Kidney (tissue), 14 donors: Measurements from ENCODE around the gene CLTCL1. TPM values are rescaled to one million over a fixed set of nuclear protein-coding genes. Genes with fewer than 3 reads are reported as not detected.

ENCODE experiments used
- DNase-seq, 5 donors: peaks; one replicate each; pipeline ENCODE4 v3.0.0-alpha.2; 2013 to 2020
- FAIRE-seq: peaks from 2 replicates; lab custom pipeline; 2012; peaks lifted over from hg19 to GRCh38; lab: Jason Lieb, UNC
- H3K27ac ChIP-seq, 2 donors: one replicate each; pipeline ENCODE4 v1.7.0; 2013; ENCODE audit warnings: low read depth in 2 of 2, low read length in 2 of 2, inconsistent platforms in 1 of 2
- H3K27me3 ChIP-seq: one replicate; pipeline ENCODE4 v1.7.1; 2013; ENCODE audit warnings: low read length, inconsistent platforms; ENCODE audit not compliant: control insufficient read depth, insufficient read depth
- H3K36me3 ChIP-seq, 3 donors: one replicate each; pipeline versions ENCODE4 v1.7.0 to v1.7.1; 2013; ENCODE audit warnings: low read length in 3 of 3, control low read depth in 1 of 3, inconsistent platforms in 1 of 3; ENCODE audit not compliant: insufficient read depth in 3 of 3, control insufficient read depth in 2 of 3
- H3K4me1 ChIP-seq, 3 donors: one replicate each; pipeline versions ENCODE4 v1.7.0 to v1.7.1; 2013; ENCODE audit warnings: low read length in 3 of 3, inconsistent platforms in 1 of 3, low read depth in 1 of 3; ENCODE audit not compliant: control insufficient read depth in 2 of 3, insufficient read depth in 2 of 3
- H3K4me3 ChIP-seq, 3 donors: one replicate each; pipeline versions ENCODE4 v1.7.0 to v1.8.1; 2013; ENCODE audit warnings: low read length in 3 of 3, control low read depth in 1 of 3, inconsistent platforms in 1 of 3
- H3K9ac ChIP-seq, 3 donors: one replicate each; pipeline versions ENCODE4 v1.7.0 to v1.7.1; 2013; ENCODE audit warnings: low read length in 3 of 3, control low read depth in 1 of 3, inconsistent platforms in 1 of 3
- H3K9me3 ChIP-seq, 3 donors: one replicate each; pipeline versions ENCODE4 v1.7.0 to v1.7.1; 2013; ENCODE audit warnings: low read length in 3 of 3, control low read depth in 1 of 3, inconsistent platforms in 1 of 3; ENCODE audit not compliant: control insufficient read depth in 2 of 3, insufficient read depth in 1 of 3
- intact Hi-C: fragments of 100-400 bp; cut with DNase I; formaldehyde crosslinking; loops from one replicate; pipeline ENCODE4 v1.11.1; 2022
- polyA plus RNA-seq: library from polyadenylated mRNA; stranded (reverse); fragments of 350-450 nt; fragmentation: Illumina TruSeq; extraction: RNeasy Lipid Tissue Mini Kit (QIAGEN cat#74804); gene quantifications from one replicate; pipeline ENCODE4 v1.2.3, GENCODE V29; 2014; ENCODE audit warnings: low read depth, low replicate concordance; ENCODE audit not compliant: insufficient read depth
- total RNA-seq: library from RNA; stranded (reverse); fragmentation: NEBNext Ultra II Directional; extraction: Animal tissue kit (Norgen Biotek cat#: 25700); gene quantifications from one replicate; pipeline ENCODE4 v1.2.1, GENCODE V29; 2021
- TF ChIP-seq, protein P1 (sequence below): IDR thresholded peaks from 3 replicates; pipeline ENCODE4 v1.5.1; 2012; ENCODE audit warnings: mild to moderate bottlenecking, moderate library complexity, borderline replicate concordance; ENCODE audit not compliant: insufficient read depth; ENCODE audit errors: extremely low read depth
- donor health status: control.
- donor health status: control.
- donor health status: control.
- donor health status: control.
- donor health status: control.
- donor health status: DM: yes; HTN: yes; CAD: no.
- donor health status: Normal renal cell carcinoma (clear cell type).

CLTCL1 gene
- total and polyA plus RNA-seq, 2 donors from 2014 or later, result 4.0 to 6.3 TPM

DNA sequence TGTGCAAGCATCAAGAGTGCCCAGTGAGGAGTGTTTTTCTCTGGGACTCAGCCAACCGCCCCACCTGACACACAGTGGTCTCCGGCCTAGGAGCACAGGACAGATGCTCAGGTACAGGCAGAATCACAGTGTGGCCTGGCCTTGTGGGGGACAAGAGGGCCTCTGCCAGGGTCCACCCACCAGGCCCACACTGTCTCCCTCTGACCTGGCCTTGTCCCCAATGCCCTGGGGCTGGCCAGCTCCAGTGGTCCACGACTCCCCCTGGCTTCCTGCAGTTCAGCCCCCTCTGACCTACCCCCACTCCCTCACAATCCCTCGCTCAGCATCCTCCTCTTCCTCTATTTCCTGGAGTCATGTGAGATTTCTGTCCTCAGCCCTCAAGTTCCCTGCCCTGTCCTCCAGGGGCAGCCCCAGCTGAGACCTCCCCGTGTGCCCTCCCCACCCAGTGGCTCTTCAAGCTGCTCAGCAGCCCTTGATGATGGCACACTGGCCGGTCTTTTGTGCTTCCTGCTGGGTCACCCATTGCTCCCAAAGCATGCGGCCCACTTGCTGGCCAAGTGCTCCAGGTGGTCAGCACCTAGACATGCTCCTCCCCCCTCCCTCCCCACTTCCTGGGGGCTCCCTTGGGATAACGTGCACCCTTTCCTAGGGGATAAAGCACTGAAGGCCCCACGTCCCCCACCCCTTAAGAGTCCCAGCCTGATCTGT lies 158.7 kb downstream of the CLTCL1 start:
- intact Hi-C loops, result no loop called here
- H3K4me1 ChIP-seq, result no peaks in the 10 kb centered on the region
- FAIRE-seq, result no peak
- TF ChIP-seq, protein P1, sequence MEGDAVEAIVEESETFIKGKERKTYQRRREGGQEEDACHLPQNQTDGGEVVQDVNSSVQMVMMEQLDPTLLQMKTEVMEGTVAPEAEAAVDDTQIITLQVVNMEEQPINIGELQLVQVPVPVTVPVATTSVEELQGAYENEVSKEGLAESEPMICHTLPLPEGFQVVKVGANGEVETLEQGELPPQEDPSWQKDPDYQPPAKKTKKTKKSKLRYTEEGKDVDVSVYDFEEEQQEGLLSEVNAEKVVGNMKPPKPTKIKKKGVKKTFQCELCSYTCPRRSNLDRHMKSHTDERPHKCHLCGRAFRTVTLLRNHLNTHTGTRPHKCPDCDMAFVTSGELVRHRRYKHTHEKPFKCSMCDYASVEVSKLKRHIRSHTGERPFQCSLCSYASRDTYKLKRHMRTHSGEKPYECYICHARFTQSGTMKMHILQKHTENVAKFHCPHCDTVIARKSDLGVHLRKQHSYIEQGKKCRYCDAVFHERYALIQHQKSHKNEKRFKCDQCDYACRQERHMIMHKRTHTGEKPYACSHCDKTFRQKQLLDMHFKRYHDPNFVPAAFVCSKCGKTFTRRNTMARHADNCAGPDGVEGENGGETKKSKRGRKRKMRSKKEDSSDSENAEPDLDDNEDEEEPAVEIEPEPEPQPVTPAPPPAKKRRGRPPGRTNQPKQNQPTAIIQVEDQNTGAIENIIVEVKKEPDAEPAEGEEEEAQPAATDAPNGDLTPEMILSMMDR, result no peak
- no peaks in the 10 kb centered on the region for H3K9me3 ChIP-seq
- no peaks in the 10 kb centered on the region for H3K27me3 ChIP-seq
- no peak overlapping the region for H3K9ac ChIP-seq
- DNase-seq, result peak in 1 of 5 donors; percentile 66
- H3K4me3 ChIP-seq, result no peak overlapping the region
- no peak overlapping the region for H3K27ac ChIP-seq
- H3K36me3 ChIP-seq, result peaks cover 0 to 26% (median 18%) of the 10 kb centered on the region in 3 donors

DNA sequence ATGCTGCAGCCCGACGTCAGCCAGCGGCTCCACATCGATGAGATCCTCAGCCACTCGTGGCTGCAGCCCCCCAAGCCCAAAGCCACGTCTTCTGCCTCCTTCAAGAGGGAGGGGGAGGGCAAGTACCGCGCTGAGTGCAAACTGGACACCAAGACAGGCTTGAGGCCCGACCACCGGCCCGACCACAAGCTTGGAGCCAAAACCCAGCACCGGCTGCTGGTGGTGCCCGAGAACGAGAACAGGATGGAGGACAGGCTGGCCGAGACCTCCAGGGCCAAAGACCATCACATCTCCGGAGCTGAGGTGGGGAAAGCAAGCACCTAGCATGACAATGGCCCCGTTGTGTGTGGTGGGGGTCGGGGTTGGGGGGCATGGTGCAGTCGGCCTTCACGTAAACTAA lies 159.4 kb downstream of the CLTCL1 start:
- Histone ChIP-seq H3K27me3 (no peaks in the 10 kb centered on the region), H3K9ac (no peak overlapping the region), H3K4me3 (no peak overlapping the region), H3K27ac (no peak overlapping the region), H3K9me3 (no peaks in the 10 kb centered on the region), H3K36me3 (peaks cover 0 to 20% (median 14%) of the 10 kb centered on the region in 3 donors), H3K4me1 (no peaks in the 10 kb centered on the region)
- intact Hi-C loops, result no loop called here
- FAIRE-seq (no peak), DNase-seq (no peak)
- TF ChIP-seq, protein P1, result no peak

DNA sequence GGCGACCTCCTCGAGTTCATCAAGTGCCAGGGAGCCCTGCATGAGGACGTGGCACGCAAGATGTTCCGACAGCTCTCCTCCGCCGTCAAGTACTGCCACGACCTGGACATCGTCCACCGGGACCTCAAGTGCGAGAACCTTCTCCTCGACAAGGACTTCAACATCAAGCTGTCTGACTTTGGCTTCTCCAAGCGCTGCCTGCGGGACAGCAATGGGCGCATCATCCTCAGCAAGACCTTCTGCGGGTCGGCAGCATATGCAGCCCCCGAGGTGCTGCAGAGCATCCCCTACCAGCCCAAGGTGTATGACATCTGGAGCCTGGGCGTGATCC lies 159.9 kb downstream of the CLTCL1 start:
- Histone ChIP-seq H3K4me3 (no peak overlapping the region), H3K36me3 (peaks cover 0 to 17% (median 14%) of the 10 kb centered on the region in 3 donors), H3K9me3 (no peaks in the 10 kb centered on the region), H3K27ac (no peak overlapping the region), H3K27me3 (no peaks in the 10 kb centered on the region), H3K4me1 (no peaks in the 10 kb centered on the region), H3K9ac (no peak overlapping the region)
- DNase-seq, result peak in 1 of 5 donors; percentile 61
- intact Hi-C loops, result no loop called here
- TF ChIP-seq, protein P1, result no peak
- no peak for FAIRE-seq
